RWPE2 (cell line): ENCODE data around the gene PLA2G2F.

ENCODE experiments used
- ATAC-seq: fragments of 200-7000 bp; cut with Tn5 transposase; 3 replicates; pipeline ENCODE4 v1.9.1; 2021; ENCODE audit warnings: low read depth
- DNase-seq: peaks from one replicate; pipeline ENCODE4 v3.0.0-alpha.2; 2020; ENCODE audit warnings: low spot score
- H3K27ac ChIP-seq: fragments of 450-650 bp; 2 replicates; pipeline ENCODE4 v1.5.1; 2017; ENCODE audit warnings: mild to moderate bottlenecking; ENCODE audit not compliant: poor library complexity, severe bottlenecking
- H3K27me3 ChIP-seq: fragments of 250-450 bp; sonication (Bioruptor Pico); 2 replicates; pipeline ENCODE4 v1.5.1; 2021; ENCODE audit warnings: mild to moderate bottlenecking, moderate library complexity; ENCODE audit not compliant: insufficient read depth, poor library complexity, severe bottlenecking
- H3K36me3 ChIP-seq: fragments of 250-450 bp; sonication (Bioruptor Pico); 2 replicates; pipeline ENCODE4 v1.5.1; 2020; ENCODE audit warnings: low read depth, mild to moderate bottlenecking, moderate library complexity
- H3K4me1 ChIP-seq: fragments of 250-450 bp; sonication (Bioruptor Pico); 2 replicates; pipeline ENCODE4 v1.5.1; 2021; ENCODE audit warnings: mild to moderate bottlenecking, moderate library complexity; ENCODE audit not compliant: insufficient read depth, poor library complexity, severe bottlenecking
- H3K4me3 ChIP-seq: fragments of 250-450 bp; sonication (Bioruptor Pico); 2 replicates; pipeline ENCODE4 v1.5.1; 2021; ENCODE audit warnings: mild to moderate bottlenecking, moderate library complexity; ENCODE audit not compliant: severe bottlenecking
- H3K9me3 ChIP-seq: fragments of 250-450 bp; sonication (Bioruptor Pico); 2 replicates; pipeline ENCODE4 v1.5.1; 2021; ENCODE audit warnings: mild to moderate bottlenecking, moderate library complexity; ENCODE audit not compliant: severe bottlenecking
- TF ChIP-seq, protein P1 (sequence below): fragments of 450-650 bp; IDR thresholded peaks from one replicate; pipeline ENCODE4 v1.5.1; 2017; ENCODE audit warnings: mild to moderate bottlenecking, moderate library complexity; ENCODE audit not compliant: poor library complexity, severe bottlenecking

The PLA2G2F gene

DNA sequence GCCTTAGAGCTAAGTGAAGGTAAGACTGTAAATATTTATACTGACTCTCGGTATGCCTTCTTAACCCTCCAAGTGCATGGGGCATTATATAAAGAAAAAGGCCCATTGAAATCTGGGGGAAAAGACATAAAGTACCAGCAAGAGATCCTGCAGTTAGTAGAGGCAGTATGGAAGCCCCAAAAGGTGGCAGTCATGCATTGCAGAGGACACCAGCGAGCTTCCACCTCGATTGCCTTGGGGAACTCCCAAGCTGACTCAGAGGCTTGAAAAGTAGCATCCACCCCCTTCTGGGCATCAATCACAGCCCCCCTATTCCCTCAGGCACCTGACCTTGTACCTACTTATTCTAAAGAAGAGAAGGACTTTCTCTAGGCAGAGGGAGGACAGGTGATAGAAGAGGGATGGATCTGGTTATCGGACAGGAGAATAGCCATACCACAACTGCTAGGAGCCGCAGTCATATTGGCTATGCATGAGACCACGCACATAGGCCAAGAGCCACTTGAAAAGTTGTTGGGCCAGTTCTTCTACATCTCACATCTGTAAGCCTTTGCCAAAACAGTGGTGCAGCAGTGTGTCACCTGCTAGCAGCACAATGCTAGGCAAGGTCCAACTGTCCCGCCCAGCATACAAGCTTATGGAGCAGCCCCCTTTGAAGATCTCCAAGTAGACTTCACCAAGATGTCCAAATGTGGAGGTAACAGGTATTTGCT lies 19.4 kb downstream of the PLA2G2F start:
- DNase-seq, result peak; percentile 12
- Histone ChIP-seq H3K4me1 (no peaks in the 10 kb centered on the region), H3K27ac (no peak overlapping the region), H3K4me3 (no peak overlapping the region), H3K27me3 (no peaks in the 10 kb centered on the region), H3K9me3 (peaks cover 8% of the 10 kb centered on the region), H3K36me3 (no peaks in the 10 kb centered on the region)
- TF ChIP-seq, protein P1, sequence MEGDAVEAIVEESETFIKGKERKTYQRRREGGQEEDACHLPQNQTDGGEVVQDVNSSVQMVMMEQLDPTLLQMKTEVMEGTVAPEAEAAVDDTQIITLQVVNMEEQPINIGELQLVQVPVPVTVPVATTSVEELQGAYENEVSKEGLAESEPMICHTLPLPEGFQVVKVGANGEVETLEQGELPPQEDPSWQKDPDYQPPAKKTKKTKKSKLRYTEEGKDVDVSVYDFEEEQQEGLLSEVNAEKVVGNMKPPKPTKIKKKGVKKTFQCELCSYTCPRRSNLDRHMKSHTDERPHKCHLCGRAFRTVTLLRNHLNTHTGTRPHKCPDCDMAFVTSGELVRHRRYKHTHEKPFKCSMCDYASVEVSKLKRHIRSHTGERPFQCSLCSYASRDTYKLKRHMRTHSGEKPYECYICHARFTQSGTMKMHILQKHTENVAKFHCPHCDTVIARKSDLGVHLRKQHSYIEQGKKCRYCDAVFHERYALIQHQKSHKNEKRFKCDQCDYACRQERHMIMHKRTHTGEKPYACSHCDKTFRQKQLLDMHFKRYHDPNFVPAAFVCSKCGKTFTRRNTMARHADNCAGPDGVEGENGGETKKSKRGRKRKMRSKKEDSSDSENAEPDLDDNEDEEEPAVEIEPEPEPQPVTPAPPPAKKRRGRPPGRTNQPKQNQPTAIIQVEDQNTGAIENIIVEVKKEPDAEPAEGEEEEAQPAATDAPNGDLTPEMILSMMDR, result no peak
- ATAC-seq, result no peak

DNA sequence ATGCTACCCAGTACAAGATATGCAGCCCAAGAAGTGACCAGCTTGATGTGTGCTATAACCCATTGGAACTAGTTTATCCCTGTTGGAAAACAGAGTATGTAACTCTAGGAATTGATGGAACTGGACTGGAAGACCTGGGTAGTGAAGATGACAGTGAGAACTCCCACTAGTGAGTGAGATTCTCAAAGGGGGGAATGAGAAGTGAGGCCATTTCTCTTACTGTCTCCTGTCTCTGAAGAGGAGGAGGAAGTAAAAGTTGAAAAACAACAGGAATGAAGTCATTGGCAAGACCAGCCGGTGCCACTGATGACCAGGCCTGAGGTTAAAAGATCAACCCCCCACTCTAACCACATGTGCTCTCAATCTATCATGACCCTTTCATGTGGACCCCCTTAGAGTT lies 20.9 kb downstream of the PLA2G2F start:
- Histone ChIP-seq H3K27ac (no peak overlapping the region), H3K4me1 (no peaks in the 10 kb centered on the region), H3K9me3 (peaks cover 8% of the 10 kb centered on the region), H3K4me3 (no peak overlapping the region), H3K36me3 (no peaks in the 10 kb centered on the region), H3K27me3 (no peaks in the 10 kb centered on the region)
- DNase-seq (no peak), ATAC-seq (no peak)
- TF ChIP-seq, protein P1, result no peak

DNA sequence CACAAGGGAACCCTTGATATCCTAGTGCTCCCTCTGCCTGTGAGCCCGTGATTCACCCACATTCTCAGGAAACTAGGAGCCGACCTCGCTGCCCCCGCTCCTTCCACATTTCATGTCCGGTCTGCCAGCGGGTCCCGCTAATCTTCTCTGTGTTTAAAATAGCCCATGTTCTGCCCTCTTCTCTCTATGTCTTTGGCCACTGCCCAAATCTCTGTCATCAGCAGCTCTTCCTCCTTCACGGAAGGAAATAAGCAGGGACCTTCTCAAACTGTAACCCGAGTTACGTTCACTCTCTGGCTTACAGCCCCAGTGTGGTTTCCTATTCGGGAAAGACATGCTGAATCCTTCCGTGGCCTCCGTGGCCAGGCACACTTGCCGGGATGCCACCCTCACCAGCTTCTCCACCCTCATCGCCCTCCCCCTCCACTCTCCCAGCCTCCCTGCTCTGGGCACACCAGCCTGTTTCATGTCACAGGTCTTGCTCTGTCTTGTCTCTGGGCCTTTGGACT lies 25.6 kb downstream of the PLA2G2F start:
- Histone ChIP-seq H3K4me1 (peaks cover 4% of the 10 kb centered on the region), H3K27me3 (no peaks in the 10 kb centered on the region), H3K36me3 (no peaks in the 10 kb centered on the region), H3K27ac (no peak overlapping the region), H3K4me3 (no peak overlapping the region), H3K9me3 (peaks cover 8% of the 10 kb centered on the region)
- no peak for DNase-seq
- TF ChIP-seq, protein P1, result no peak
- no peak for ATAC-seq

DNA sequence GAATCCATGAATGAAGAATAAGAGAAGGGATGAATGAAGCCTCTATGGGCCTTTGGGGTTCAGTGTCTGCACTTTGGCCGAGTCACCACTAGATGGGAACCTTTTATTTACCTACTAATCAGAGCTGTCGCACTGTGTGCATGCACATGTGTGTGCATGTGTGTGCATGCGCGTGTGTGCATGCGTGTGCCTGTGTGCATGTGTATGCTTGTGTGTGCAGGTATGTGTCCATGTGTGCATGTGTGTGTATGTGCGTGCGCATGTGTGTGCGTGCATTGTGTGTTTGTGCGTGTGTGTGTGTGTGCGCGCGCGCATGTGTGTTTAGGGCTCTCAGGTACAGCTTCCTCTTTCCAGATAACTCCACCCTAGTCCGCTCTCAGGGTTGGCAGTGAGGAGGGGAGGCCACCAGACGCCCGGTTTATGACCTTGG lies 26.4 kb downstream of the PLA2G2F start:
- Histone ChIP-seq H3K9me3 (peaks cover 2% of the 10 kb centered on the region), H3K27me3 (no peaks in the 10 kb centered on the region), H3K4me1 (peaks cover 4% of the 10 kb centered on the region), H3K36me3 (no peaks in the 10 kb centered on the region), H3K4me3 (no peak overlapping the region), H3K27ac (no peak overlapping the region)
- TF ChIP-seq, protein P1, result peak; percentile 50
- DNase-seq (no peak), ATAC-seq (0 out of 3 replicates have a peak, but pooled peaks have one; percentile 29)

DNA sequence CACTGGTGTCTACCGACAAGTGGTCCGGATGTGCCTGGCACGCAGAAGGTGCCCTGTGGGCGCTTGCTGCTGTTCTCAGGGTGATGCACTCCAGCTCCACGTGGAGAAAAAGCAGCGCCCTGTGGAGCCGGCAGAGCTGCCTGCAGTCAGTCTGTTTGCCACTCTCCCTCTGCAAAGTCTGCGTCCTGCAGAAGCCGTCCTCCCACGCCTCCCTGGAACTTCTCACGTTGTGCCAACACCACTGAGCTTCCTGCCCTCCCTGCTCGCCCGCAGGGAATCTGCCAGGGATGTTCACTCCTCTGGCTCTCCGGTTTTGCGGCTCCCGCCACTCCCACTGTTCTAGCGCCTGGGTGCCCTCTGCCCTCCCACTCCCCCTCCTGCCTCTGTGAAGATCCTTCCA lies 26.9 kb downstream of the PLA2G2F start:
- TF ChIP-seq, protein P1, result no peak

More for the DNA sequence above, 26.9 kb downstream of the PLA2G2F start:
- Histone ChIP-seq H3K9me3 (no peaks in the 10 kb centered on the region), H3K4me1 (peaks cover 4% of the 10 kb centered on the region), H3K4me3 (no peak overlapping the region), H3K36me3 (no peaks in the 10 kb centered on the region), H3K27ac (no peak overlapping the region), H3K27me3 (no peaks in the 10 kb centered on the region)
- peak; percentile 53; the same call in 2 of the 3 replicates for ATAC-seq
- DNase-seq, result no peak
